ENCODE results near the gene FRAT1. TPM values are rescaled to one million over a fixed set of nuclear protein-coding genes. Genes with fewer than 3 reads are reported as not detected.

Gene FRAT1
- total and polyA plus RNA-seq, 2 of the 13 experiments (the other 11 are each of a cell fraction or from before 2014, with no cell fraction given) = 1.7 to 2.3 TPM

GRCh38 chr10:97333601-97334369 is 14.7 kb downstream of the FRAT1 start (continued):
- TF ChIP-seq ZNF737 (CRISPR knock-in tag; IDR thresholded peaks at IDR 0.05; ENCODE audit: borderline replicate concordance) (no peak), ESRRA (CRISPR knock-in tag; IDR thresholded peaks at IDR 0.05; ENCODE audit: low read depth) (no peak), ZNF580 (CRISPR knock-in tag; IDR thresholded peaks at IDR 0.05; ENCODE audit: borderline replicate concordance, low read depth) (no peak), CC2D1A (CRISPR knock-in tag; IDR thresholded peaks at IDR 0.05) (no peak), ZBTB25 (CRISPR knock-in tag; IDR thresholded peaks at IDR 0.05) (no peak), ELK4 (CRISPR knock-in tag; IDR thresholded peaks at IDR 0.05; ENCODE audit: borderline replicate concordance) (no peak), ZNF781 (CRISPR knock-in tag; IDR thresholded peaks at IDR 0.05; ENCODE audit: borderline replicate concordance, not compliant biosample characterization) (peak; percentile 49), FOXM1 (CRISPR knock-in tag; IDR thresholded peaks at IDR 0.05) (no peak), ZNF496 (CRISPR knock-in tag; IDR thresholded peaks at IDR 0.05; ENCODE audit: insufficient replicate concordance) (no peak), TEAD2 (CRISPR knock-in tag; IDR thresholded peaks at IDR 0.05) (no peak), IKZF4 (CRISPR knock-in tag; IDR thresholded peaks at IDR 0.05; ENCODE audit: borderline replicate concordance, low read depth, not compliant biosample characterization) (peak; percentile 8), NCOA2 (CRISPR knock-in tag; IDR thresholded peaks at IDR 0.05) (no peak), PATZ1 (CRISPR knock-in tag; IDR thresholded peaks at IDR 0.05) (no peak), JUND (CRISPR knock-in tag; IDR thresholded peaks at IDR 0.05) (no peak), NFIC (IDR thresholded peaks at IDR 0.05; ENCODE audit: low read length) (no peak), ZNF570 (CRISPR knock-in tag; IDR thresholded peaks at IDR 0.05; ENCODE audit: borderline replicate concordance) (no peak), MATR3 (CRISPR knock-in tag; IDR thresholded peaks at IDR 0.05) (no peak), BCL3 (CRISPR knock-in tag; IDR thresholded peaks at IDR 0.05) (no peak), ZNF20 (CRISPR knock-in tag; IDR thresholded peaks at IDR 0.05) (no peak), ARNT2 (CRISPR knock-in tag; IDR thresholded peaks at IDR 0.05; ENCODE audit: low read depth) (no peak), ZNF678 (CRISPR knock-in tag; IDR thresholded peaks at IDR 0.05) (no peak), RFXAP (CRISPR knock-in tag; IDR thresholded peaks at IDR 0.05; ENCODE audit: borderline replicate concordance) (no peak), SIN3B (IDR thresholded peaks at IDR 0.05; ENCODE audit: low read length) (no peak), ZNF446 (CRISPR knock-in tag; IDR thresholded peaks at IDR 0.05) (0 out of 2 replicates have a peak, but pooled peaks have one; percentile 57)

Measured in HepG2 (cell line).